Activated CD4-positive, alpha-beta T cell treated with anti-CD3 and anti-CD28 coated beads, Interleukin-2, amount 10 ng/mL, durations not matched to agents 24 days and 14 days (primary cell): Measurements from ENCODE around the gene THBS4. TPM values are rescaled to one million over a fixed set of nuclear protein-coding genes. Genes with fewer than 3 reads are reported as not detected.

Source experiments
- DNase-seq: peaks from one replicate; pipeline ENCODE4 v3.0.0; 2022
- H3K27ac Mint-ChIP-seq: one replicate; pipeline ENCODE4 v1.8.0; 2022; ENCODE audit warnings: mild to moderate bottlenecking, mixed read lengths
- H3K27me3 Mint-ChIP-seq: one replicate; pipeline ENCODE4 v1.8.0; 2022; ENCODE audit warnings: mixed read lengths
- H3K36me3 Mint-ChIP-seq: one replicate; pipeline ENCODE4 v1.8.0; 2022; ENCODE audit warnings: low read depth, mild to moderate bottlenecking, mixed read lengths
- H3K4me1 Mint-ChIP-seq: one replicate; pipeline ENCODE4 v1.8.0; 2021; ENCODE audit warnings: mixed read lengths
- H3K4me3 Mint-ChIP-seq: one replicate; pipeline ENCODE4 v1.8.0; 2022; ENCODE audit warnings: mild to moderate bottlenecking, moderate library complexity, mixed read lengths
- H3K9me3 Mint-ChIP-seq: one replicate; pipeline ENCODE4 v1.8.0; 2021; ENCODE audit warnings: mixed read lengths
- intact Hi-C: fragments of 100-400 bp; cut with micrococcal nuclease; formaldehyde crosslinking; loops from one replicate; pipeline ENCODE4 v1.15.1; 2023
- total RNA-seq: library from RNA; stranded (reverse); gene quantifications from 2 replicates; pipeline ENCODE4 v1.2.3, GENCODE V29; 2022

Gene THBS4
- total RNA-seq, 1 donor from 2014 or later = 1.3 TPM

DNA sequence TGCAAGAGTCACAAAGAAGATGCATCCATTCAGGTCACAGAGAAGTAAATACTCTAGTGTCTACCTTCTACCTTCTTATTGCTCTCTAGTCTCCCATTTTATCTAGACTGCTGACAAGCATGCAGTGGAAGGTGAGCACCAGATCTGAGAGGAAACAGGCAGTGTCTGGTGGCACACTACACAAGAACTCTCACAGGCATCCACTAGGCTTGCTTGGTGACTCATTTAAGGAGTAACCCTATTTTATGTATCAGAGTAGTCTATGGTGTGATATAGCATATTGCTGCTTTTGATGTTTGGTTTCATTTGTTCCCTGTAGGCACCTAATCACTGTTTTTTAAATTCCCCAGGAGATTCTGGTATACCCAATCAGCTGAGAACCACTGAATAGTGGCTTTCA, 1.6 kb upstream of the THBS4 start:
- Mint-ChIP-seq H3K27ac (no peak overlapping the region), H3K36me3 (no peaks in the 10 kb centered on the region), H3K4me1 (peaks cover 25% of the 10 kb centered on the region), H3K4me3 (no peak overlapping the region), H3K27me3 (peaks cover 52% of the 10 kb centered on the region), H3K9me3 (peaks cover 3% of the 10 kb centered on the region)
- intact Hi-C loops = loop anchor here (1.0 to 2.0 kb wide), 2 partner anchors 43 to 71 kb away; no protein-coding TSS in a partner anchor
- DNase-seq = peak; percentile 78

DNA sequence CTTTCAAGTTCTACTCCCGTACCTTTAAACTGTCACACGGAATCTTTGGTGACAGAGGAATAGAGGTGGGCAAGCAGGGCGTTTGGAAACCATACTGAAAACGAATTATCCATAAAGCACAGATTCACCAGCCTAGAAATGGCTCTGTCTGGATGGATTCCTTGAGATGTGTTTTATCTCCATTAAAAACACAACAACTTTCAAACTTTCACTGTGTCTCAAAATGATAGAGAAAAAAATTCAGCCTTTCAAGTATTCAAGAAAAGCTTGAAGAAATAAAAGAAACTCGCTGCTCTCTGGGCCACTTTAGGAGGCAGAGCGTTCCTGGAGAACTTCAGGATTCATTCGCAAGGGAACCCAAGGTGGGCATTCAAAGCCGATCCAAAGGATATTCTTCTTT, 589 bp upstream of the THBS4 start:
- intact Hi-C loops = no loop called here
- Mint-ChIP-seq H3K27ac (no peak overlapping the region), H3K36me3 (no peaks in the 10 kb centered on the region), H3K27me3 (peaks cover 50% of the 10 kb centered on the region), H3K4me3 (peak overlapping the region; percentile 75), H3K4me1 (peaks cover 25% of the 10 kb centered on the region), H3K9me3 (peaks cover 3% of the 10 kb centered on the region)
- no peak for DNase-seq

DNA sequence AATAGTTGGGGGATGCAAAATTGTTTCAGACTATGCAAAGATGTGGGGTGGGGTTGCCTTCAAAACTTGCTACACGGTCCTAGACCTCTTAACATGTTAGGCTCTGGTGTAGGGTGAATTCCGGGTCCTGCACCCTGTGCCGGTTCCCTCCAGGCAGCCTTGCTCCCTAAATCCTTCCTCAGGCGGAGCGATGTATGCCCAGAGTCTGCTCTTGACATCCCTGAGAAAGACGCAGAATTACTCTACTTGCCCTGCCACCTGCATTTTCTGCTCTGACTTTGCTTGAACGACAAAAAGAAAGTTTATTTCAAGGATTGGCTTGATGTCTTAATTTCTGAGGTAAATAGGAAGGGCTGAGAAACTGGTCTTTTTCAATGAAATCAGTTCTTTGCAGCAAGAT, 691 bp downstream of the THBS4 start:
- peaks cover 56% of the 10 kb centered on the region for H3K27me3 Mint-ChIP-seq
- intact Hi-C loops = no loop called here

DNA sequence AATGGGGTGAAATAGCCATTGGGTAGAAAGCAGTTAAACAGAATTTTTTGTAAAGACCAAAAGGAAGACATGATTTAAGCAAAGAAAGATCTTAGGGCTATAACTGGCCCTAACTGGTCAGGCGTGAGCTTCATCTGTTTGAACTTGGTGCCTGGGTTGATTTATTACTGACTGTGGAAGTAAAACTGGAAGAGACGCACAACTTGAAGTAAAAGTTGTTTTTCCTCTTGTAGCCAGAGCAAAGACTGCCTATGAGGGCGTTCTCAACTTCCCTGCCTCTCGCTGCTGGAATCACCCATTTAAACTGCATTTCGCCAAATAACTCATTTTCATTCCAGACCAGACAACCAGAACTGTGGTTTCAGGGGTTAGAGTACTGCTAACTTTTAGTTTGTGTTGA, 1.5 kb downstream of the THBS4 start:
- H3K36me3 Mint-ChIP-seq = no peaks in the 10 kb centered on the region
- no peak overlapping the region for H3K27ac Mint-ChIP-seq
- intact Hi-C loops = loop anchor here (1.0 kb wide), 1 partner anchor 46 kb away; no protein-coding TSS in a partner anchor
- no peak for DNase-seq
- H3K4me1 Mint-ChIP-seq = peaks cover 19% of the 10 kb centered on the region
- H3K4me3 Mint-ChIP-seq = no peak overlapping the region
- peaks cover 3% of the 10 kb centered on the region for H3K9me3 Mint-ChIP-seq
- peaks cover 52% of the 10 kb centered on the region for H3K27me3 Mint-ChIP-seq

More for the DNA sequence above, 691 bp downstream of the THBS4 start:
- Mint-ChIP-seq H3K9me3 (peaks cover 3% of the 10 kb centered on the region), H3K4me3 (peak overlapping the region; percentile 53), H3K4me1 (peaks cover 25% of the 10 kb centered on the region), H3K27ac (no peak overlapping the region), H3K36me3 (no peaks in the 10 kb centered on the region)
- DNase-seq = no peak

DNA sequence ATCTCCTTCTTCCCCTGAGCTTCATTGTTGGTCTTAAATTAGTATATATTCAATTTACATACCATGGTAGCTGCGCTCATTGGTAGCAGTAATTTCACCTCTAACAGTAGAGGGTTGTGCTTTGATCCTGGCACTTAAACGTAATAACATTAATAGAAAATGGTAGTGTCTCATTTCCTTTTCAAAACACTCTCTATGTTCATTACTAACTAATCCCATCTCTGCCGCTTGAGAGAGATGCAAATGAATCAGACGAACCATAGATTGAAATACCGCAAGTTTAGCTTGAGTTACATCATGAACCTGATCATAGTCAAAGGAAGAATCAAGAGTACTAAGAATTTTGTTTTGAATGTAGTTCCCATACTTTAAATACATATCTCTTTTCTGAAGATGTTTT, 2.2 kb downstream of the THBS4 start:
- peaks cover 17% of the 10 kb centered on the region for H3K4me1 Mint-ChIP-seq
- peaks cover 52% of the 10 kb centered on the region for H3K27me3 Mint-ChIP-seq
- no peaks in the 10 kb centered on the region for H3K36me3 Mint-ChIP-seq
- DNase-seq = no peak
- peaks cover 3% of the 10 kb centered on the region for H3K9me3 Mint-ChIP-seq
- no peak overlapping the region for H3K4me3 Mint-ChIP-seq
- intact Hi-C loops = loop anchor here (1.0 kb wide), 1 partner anchor 47 kb away; no protein-coding TSS in a partner anchor
- H3K27ac Mint-ChIP-seq = no peak overlapping the region

DNA sequence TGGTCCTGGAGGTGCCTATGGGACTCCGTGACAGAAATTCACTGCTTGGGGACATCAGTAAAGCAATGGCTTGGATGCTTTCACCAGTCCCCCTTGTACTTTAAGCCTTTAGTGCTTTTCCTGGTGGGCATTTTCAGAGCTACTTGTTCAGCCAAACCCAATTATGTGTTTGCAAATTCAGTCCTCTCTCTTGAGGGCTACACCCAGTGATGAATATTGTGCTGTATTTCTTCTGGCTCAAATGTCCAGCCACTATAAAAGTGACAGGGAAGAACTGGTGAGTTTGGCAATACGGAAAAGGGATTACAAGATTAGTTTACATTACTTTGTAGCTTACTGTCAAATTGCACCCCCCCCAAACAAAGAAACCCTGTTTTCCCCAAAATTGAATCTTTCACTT, 4.5 kb downstream of the THBS4 start:
- Mint-ChIP-seq H3K27ac (no peak overlapping the region), H3K4me3 (no peak overlapping the region), H3K9me3 (peaks cover 3% of the 10 kb centered on the region), H3K4me1 (peaks cover 4% of the 10 kb centered on the region), H3K27me3 (peaks cover 40% of the 10 kb centered on the region), H3K36me3 (no peaks in the 10 kb centered on the region)
- no peak for DNase-seq
- intact Hi-C loops = no loop called here

DNA sequence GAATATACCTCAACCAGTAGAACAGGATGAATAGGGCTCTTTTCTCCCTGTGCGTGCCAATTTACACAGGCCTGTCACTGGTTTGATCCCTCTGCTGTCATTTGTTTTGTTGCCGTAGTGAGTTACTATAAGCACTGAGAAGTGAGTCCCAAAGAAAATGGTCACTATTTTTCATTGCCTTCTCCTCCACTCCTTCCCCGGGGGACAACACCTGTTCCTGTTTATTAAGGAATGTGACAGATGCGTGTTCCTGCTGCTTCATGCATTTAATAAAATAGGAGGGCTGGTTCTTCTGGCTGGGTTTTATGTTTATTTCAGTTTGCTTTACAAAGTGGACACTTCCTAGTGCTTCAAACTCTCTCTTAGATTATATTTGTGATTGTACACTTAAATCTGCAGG, 6.4 kb downstream of the THBS4 start:
- Mint-ChIP-seq H3K36me3 (no peaks in the 10 kb centered on the region), H3K27ac (no peak overlapping the region), H3K9me3 (no peaks in the 10 kb centered on the region), H3K4me1 (peaks cover 2% of the 10 kb centered on the region), H3K4me3 (no peak overlapping the region), H3K27me3 (peaks cover 35% of the 10 kb centered on the region)
- no peak for DNase-seq
- intact Hi-C loops = no loop called here

DNA sequence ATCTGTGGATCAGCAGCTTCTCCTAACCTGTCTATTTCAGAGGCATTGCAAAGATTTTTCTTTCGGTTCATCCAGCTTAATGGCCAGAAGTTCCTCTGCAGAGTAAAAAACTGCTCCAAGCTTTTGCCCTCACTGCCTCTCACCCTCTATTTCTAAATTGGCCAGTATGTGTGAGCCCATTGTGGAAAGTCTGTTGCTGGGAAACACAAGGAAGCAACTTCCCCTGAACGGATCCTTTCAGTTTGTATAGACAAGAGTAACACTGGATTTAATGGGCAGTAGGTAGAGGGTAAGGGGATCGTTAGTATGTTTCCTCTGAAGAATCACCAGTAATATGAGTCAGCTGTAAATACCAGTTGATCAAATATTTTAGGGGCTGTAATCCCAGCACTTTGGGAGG, 7.2 kb downstream of the THBS4 start:
- Mint-ChIP-seq H3K27ac (no peak overlapping the region), H3K36me3 (no peaks in the 10 kb centered on the region), H3K27me3 (peaks cover 30% of the 10 kb centered on the region), H3K9me3 (no peaks in the 10 kb centered on the region), H3K4me3 (no peak overlapping the region), H3K4me1 (peaks cover 2% of the 10 kb centered on the region)
- no peak for DNase-seq
- intact Hi-C loops = no loop called here

DNA sequence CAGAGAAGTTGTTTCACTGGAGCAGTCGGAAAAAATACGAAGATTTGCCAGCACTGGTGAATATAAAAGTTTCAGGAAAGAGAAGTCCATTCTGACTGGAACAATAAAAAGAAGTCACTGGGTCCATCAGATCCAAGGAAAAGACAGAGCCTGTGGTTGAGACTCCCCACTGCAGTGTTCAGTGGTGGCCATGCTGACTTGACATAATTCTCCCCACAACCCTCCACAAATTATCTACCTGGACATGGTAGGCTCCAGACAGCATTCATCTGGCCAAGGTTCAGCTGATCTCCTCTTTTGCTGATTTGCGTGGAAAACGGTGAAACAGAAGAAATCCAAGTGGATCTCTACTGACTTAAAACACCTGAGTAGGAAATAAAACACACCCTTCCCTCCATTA, 8.0 kb downstream of the THBS4 start:
- no peaks in the 10 kb centered on the region for H3K36me3 Mint-ChIP-seq
- no peak overlapping the region for H3K4me3 Mint-ChIP-seq
- peaks cover 29% of the 10 kb centered on the region for H3K27me3 Mint-ChIP-seq
- H3K9me3 Mint-ChIP-seq = no peaks in the 10 kb centered on the region
- H3K27ac Mint-ChIP-seq = no peak overlapping the region
- intact Hi-C loops = no loop called here
- H3K4me1 Mint-ChIP-seq = no peaks in the 10 kb centered on the region
- DNase-seq = no peak

DNA sequence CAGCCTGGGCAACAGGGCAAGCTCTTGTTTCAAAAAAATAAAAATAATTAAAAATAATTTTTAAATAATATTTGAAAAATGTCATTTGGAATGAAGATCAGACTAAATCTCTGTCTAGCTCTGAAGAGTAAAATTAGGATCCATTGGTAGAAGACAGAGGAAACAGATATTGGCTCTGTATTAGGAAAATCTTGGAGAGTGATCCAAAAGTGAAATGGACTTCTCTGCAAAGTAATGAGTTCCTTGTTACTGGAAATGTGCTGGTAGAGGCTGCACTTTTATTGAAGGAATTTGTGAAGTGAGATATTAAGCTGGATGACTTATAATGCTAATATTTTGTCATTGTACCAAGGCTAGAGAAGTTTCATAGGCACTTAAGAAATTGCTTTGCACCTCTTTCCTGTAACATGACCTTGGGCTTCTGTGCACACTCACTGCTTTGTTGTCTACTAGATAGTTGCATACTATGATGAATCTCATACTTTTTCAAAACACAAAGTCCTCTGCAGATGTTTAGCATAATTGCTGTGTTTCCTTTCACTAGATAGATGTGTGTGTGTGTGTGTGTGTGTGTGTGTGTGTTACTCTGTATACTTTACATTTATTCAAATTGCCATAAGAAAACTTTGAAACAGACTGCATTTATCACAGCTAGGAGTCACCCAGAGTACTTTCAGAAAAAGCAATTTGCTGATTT, 13.1 kb downstream of the THBS4 start:
- H3K27ac Mint-ChIP-seq = no peak overlapping the region
- H3K4me1 Mint-ChIP-seq = no peaks in the 10 kb centered on the region
- H3K27me3 Mint-ChIP-seq = peaks cover 21% of the 10 kb centered on the region
- intact Hi-C loops = no loop called here
- no peak overlapping the region for H3K4me3 Mint-ChIP-seq
- H3K36me3 Mint-ChIP-seq = no peaks in the 10 kb centered on the region
- H3K9me3 Mint-ChIP-seq = no peaks in the 10 kb centered on the region
- DNase-seq = no peak

DNA sequence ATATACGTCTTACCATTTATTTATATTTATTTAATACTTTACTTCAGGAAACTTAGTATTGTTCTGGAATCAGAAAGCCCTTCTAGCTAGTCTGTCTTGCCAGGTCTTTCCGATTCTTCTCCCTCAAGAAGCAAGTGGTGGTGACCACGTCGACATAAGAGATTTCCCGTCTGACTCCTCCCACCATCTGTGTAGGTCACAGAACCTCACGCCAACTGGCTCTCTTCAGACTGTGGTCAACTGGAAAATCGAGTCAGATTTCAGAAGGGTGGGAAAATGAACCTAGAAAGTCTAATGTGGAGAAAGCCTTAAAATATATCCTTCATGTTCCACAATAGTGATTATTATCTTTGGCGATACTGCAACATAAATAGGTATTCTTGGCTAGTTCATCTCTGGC, 17.3 kb downstream of the THBS4 start:
- Mint-ChIP-seq H3K27ac (no peak overlapping the region), H3K4me1 (no peaks in the 10 kb centered on the region), H3K4me3 (no peak overlapping the region), H3K36me3 (no peaks in the 10 kb centered on the region), H3K27me3 (peaks cover 5% of the 10 kb centered on the region), H3K9me3 (no peaks in the 10 kb centered on the region)
- DNase-seq = no peak
- intact Hi-C loops = no loop called here

DNA sequence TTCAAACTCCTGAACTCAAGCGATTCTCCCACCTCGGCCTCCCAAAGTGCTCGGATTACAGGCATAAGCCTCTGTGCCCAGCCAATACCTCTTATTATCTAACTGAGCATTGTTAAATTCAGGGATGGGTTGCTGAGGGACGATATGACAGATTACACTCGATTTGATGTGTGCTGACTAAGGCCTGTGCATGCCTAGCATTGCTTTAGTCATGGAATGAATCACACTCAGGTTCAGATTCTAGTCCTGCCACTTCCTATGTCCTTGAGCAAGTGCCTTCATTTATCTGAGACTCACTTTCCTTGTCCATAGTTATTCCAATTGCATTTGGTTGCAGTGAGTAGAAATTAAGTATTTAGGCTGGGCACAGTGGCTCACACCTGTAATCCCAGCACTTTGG, 19.5 kb downstream of the THBS4 start:
- Mint-ChIP-seq H3K36me3 (no peaks in the 10 kb centered on the region), H3K9me3 (no peaks in the 10 kb centered on the region), H3K27me3 (peaks cover 4% of the 10 kb centered on the region), H3K27ac (no peak overlapping the region), H3K4me1 (no peaks in the 10 kb centered on the region), H3K4me3 (no peak overlapping the region)
- DNase-seq = no peak
- intact Hi-C loops = no loop called here

DNA sequence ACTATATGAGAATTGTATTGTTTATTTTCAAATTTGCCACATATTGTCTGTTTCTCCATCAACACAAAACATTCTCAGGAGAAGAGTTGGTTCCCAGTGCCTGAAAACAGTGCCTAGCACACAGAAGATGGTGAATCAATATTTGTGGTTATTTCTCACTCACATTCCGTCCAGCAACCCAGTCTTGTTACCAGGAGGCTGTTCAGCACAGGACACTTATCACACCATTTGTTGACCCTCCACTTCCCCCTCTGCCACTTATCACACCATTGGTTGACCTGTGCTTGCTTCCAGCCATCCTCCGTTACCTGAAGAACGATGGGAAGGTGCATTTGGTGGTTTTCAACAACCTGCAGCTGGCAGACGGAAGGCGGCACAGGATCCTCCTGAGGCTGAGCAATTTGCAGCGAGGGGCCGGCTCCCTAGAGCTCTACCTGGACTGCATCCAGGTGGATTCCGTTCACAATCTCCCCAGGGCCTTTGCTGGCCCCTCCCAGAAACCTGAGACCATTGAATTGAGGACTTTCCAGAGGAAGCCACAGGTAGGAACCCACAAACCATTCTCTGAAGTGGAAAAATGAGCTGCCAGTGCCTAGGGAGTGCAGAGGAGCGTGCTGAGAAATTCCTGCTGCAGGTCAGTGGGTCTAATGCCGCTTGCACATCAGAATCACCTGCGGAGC, 20.5 kb downstream of the THBS4 start:
- DNase-seq = no peak
- intact Hi-C loops = loop anchor here (2.0 kb wide), 1 partner anchor 27 kb away; no protein-coding TSS in a partner anchor
- no peak overlapping the region for H3K27ac Mint-ChIP-seq

DNA sequence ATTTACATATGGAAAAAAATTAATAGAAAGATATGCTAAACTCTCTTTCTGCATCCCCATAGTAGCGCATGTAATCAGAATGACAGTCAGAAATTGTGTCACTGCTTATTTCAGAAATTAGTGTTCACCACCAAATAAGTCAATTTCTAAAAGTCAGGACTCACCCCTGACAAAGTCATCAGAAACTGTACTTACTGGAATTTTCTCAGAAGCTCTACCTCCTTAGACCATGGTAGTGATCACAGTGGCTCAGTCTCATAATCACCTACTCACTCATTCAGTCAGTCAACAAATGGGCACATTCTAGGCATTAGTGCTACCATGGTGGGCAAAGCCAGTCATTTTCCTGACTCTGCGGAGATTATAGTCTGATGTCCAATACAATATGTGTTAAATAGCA, 22.0 kb downstream of the THBS4 start:
- H3K27ac Mint-ChIP-seq = no peak overlapping the region
- intact Hi-C loops = loop anchor here (2.0 kb wide), 1 partner anchor 26 kb away; no protein-coding TSS in a partner anchor

More for the DNA sequence above, 20.5 kb downstream of the THBS4 start:
- Mint-ChIP-seq H3K27me3 (no peaks in the 10 kb centered on the region), H3K36me3 (no peaks in the 10 kb centered on the region), H3K9me3 (no peaks in the 10 kb centered on the region), H3K4me1 (no peaks in the 10 kb centered on the region), H3K4me3 (no peak overlapping the region)

More for the DNA sequence above, 22.0 kb downstream of the THBS4 start:
- Mint-ChIP-seq H3K27me3 (no peaks in the 10 kb centered on the region), H3K9me3 (no peaks in the 10 kb centered on the region), H3K4me1 (peaks cover 4% of the 10 kb centered on the region), H3K4me3 (no peak overlapping the region), H3K36me3 (no peaks in the 10 kb centered on the region)
- DNase-seq = no peak
